OCI-LY1 (cell line): ENCODE data around the gene TRIM45.

Source experiments
- H2AFZ ChIP-seq: fragments of 200-600 bp; sonication (generic), shearing (Covaris generic); 2 replicates; pipeline ENCODE4 v1.6.0; 2014; ENCODE audit warnings: antibody characterized with exemption, mild to moderate bottlenecking, low read length
- H3F3A ChIP-seq: fragments of 200-600 bp; sonication (generic), shearing (Covaris generic); 2 replicates; pipeline ENCODE4 v1.6.0; 2014; ENCODE audit warnings: mild to moderate bottlenecking, antibody characterized with exemption, low read length, moderate library complexity; ENCODE audit not compliant: insufficient read depth
- H3K27ac ChIP-seq: fragments of 200-600 bp; sonication (generic); 2 replicates; pipeline ENCODE4 v1.5.1; 2014; ENCODE audit warnings: low read length, mixed run types, mild to moderate bottlenecking, low read depth; ENCODE audit not compliant: poor library complexity, severe bottlenecking
- H3K27me3 ChIP-seq: fragments of 200-600 bp; sonication (generic); 2 replicates; pipeline ENCODE4 v1.6.0; 2014; ENCODE audit warnings: antibody characterized with exemption, mild to moderate bottlenecking, low read length, moderate library complexity; ENCODE audit not compliant: insufficient read depth
- H3K36me3 ChIP-seq: fragments of 200-600 bp; sonication (generic); 2 replicates; pipeline ENCODE4 v1.6.1; 2014; ENCODE audit warnings: mild to moderate bottlenecking, antibody characterized with exemption, low read length, moderate library complexity, mixed read lengths; ENCODE audit not compliant: insufficient read depth
- H3K4me1 ChIP-seq: fragments of 200-600 bp; sonication (generic); 2 replicates; pipeline ENCODE4 v1.5.1; 2014; ENCODE audit warnings: mild to moderate bottlenecking, low read length, moderate library complexity; ENCODE audit not compliant: insufficient read depth, severe bottlenecking
- H3K4me2 ChIP-seq: fragments of 200-600 bp; sonication (generic), shearing (Covaris generic); 2 replicates; pipeline ENCODE4 v1.6.1; 2014; ENCODE audit warnings: low read length
- H3K4me3 ChIP-seq: fragments of 200-600 bp; sonication (generic); 2 replicates; pipeline ENCODE4 v1.5.1; 2014; ENCODE audit warnings: low read length, low read depth, mild to moderate bottlenecking, mixed read lengths; ENCODE audit not compliant: poor library complexity, severe bottlenecking
- H3K79me2 ChIP-seq: fragments of 200-600 bp; shearing (Covaris generic); 2 replicates; pipeline ENCODE4 v1.6.1; 2016; ENCODE audit warnings: mixed run types, low read length, mixed read lengths; ENCODE audit not compliant: insufficient read depth
- H3K9ac ChIP-seq: fragments of 200-600 bp; sonication (generic), shearing (Covaris generic); 2 replicates; pipeline ENCODE4 v1.6.1; 2014; ENCODE audit warnings: mild to moderate bottlenecking, low read length, mixed read lengths
- H3K9me2 ChIP-seq: fragments of 200-600 bp; sonication (generic), shearing (Covaris generic); 2 replicates; pipeline ENCODE4 v1.6.1; 2014; ENCODE audit warnings: low read depth, mild to moderate bottlenecking, low read length, mixed read lengths
- H3K9me3 ChIP-seq: fragments of 200-600 bp; shearing (Covaris generic); 2 replicates; pipeline ENCODE4 v1.6.1; 2014; ENCODE audit warnings: low read length, mixed read lengths
- H4K20me1 ChIP-seq: fragments of 200-600 bp; sonication (generic), shearing (Covaris generic); 2 replicates; pipeline ENCODE4 v1.6.0; 2016; ENCODE audit warnings: mild to moderate bottlenecking, low read length; ENCODE audit not compliant: insufficient read depth
- CTCF ChIP-seq: fragments of 200-600 bp; sonication (generic), shearing (Covaris generic); IDR thresholded peaks from 2 replicates; pipeline ENCODE4 v1.5.1; 2017; ENCODE audit warnings: mild to moderate bottlenecking, antibody characterized with exemption, low read length, moderate library complexity, mixed read lengths
- EZH2 ChIP-seq: fragments of 200-600 bp; sonication (generic), shearing (Covaris generic); IDR thresholded peaks from 2 replicates; pipeline ENCODE4 v1.8.0; 2017; ENCODE audit warnings: borderline replicate concordance, mixed run types, mild to moderate bottlenecking, antibody characterized with exemption, low read length, moderate library complexity, mixed read lengths

The TRIM45 gene

DNA sequence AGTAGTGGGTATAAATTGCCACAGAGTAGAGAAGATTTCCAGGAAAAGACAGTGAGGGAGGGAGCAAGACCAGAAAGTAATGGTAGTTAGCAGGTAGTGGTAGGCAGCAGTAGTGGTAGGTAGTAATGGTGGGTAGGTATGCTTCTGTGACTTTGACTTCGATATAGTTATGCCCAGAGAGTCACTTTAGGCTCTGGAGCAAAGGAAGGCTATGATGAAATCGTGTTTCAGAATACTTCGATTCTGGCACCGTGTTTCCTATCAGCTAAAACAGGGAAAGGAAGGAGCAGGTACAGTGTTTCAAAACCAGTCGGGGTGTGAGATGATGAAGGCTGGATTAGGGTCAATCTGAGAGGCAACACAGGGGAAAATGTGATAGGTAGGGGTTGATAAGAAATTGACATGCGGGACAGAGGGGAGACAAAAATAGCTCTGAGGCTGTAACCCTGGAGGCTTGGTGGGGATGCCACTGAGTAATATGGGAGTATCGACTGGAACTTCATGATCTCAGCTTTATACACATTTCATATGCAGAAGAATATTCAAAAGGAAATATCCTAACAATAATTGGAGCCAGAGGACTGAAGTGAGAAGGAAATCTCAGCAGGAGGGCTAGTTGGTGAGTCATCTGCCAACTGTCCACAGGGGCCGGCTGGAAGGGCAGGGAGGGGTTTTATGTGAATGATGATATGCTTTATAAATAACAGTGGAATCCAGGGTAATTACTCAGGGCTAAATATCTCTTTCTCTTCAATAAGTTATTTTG, 25.2 kb upstream of the TRIM45 start:
- no peak overlapping the region for H3K27ac ChIP-seq
- H3K4me2 ChIP-seq = no peak overlapping the region
- H3K4me1 ChIP-seq = no peaks in the 10 kb centered on the region

GRCh38 chr1:117146072-117146471, 24.5 kb upstream of the TRIM45 start:
- H3K36me3 ChIP-seq = no peaks in the 10 kb centered on the region
- H3K9me2 ChIP-seq = no peaks in the 10 kb centered on the region
- H3K9ac ChIP-seq = no peak overlapping the region
- H3F3A ChIP-seq = no peaks in the 10 kb centered on the region
- TF ChIP-seq CTCF = no peak
- TF ChIP-seq EZH2 = no peak
- no peak overlapping the region for H3K27ac ChIP-seq
- no peaks in the 10 kb centered on the region for H4K20me1 ChIP-seq
- H2AFZ ChIP-seq = no peak overlapping the region
- no peaks in the 10 kb centered on the region for H3K27me3 ChIP-seq
- H3K4me1 ChIP-seq = no peaks in the 10 kb centered on the region
- H3K79me2 ChIP-seq = no peaks in the 10 kb centered on the region
- no peaks in the 10 kb centered on the region for H3K9me3 ChIP-seq
- H3K4me2 ChIP-seq = no peak overlapping the region
- no peak overlapping the region for H3K4me3 ChIP-seq

More for the DNA sequence above, 25.2 kb upstream of the TRIM45 start:
- no peaks in the 10 kb centered on the region for H3K9me3 ChIP-seq
- H3K27me3 ChIP-seq = no peaks in the 10 kb centered on the region
- H2AFZ ChIP-seq = no peak overlapping the region
- no peak overlapping the region for H3K9ac ChIP-seq
- H3K4me3 ChIP-seq = no peak overlapping the region
- no peaks in the 10 kb centered on the region for H3K36me3 ChIP-seq
- H3F3A ChIP-seq = no peaks in the 10 kb centered on the region
- H3K79me2 ChIP-seq = no peaks in the 10 kb centered on the region
- TF ChIP-seq EZH2 (no peak), CTCF (no peak)
- no peaks in the 10 kb centered on the region for H3K9me2 ChIP-seq
- H4K20me1 ChIP-seq = no peaks in the 10 kb centered on the region

DNA sequence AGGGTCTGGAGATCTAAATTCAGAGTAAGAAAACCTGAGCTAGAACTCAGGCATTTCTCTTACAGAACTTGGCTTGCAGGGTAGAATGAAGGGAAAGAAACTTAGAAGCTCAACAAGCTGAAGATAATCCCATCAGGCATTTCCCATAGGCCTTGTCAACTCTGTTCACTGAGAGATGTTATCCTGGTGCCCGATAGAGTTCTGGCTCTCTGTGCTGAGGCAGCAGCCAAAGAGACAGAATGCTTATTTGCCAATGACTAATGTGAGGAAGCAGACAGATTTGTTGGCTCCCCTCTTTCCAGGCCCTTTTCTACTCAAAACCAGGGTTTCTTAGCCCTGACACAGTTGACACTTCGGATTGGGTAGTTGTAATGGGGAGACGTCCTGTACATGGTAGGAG, 22.3 kb upstream of the TRIM45 start:
- Histone ChIP-seq H3K36me3 (no peaks in the 10 kb centered on the region), H3K4me2 (no peak overlapping the region), H3K9me3 (no peaks in the 10 kb centered on the region), H2AFZ (no peak overlapping the region), H3K27ac (no peak overlapping the region), H3K79me2 (no peaks in the 10 kb centered on the region), H3K27me3 (no peaks in the 10 kb centered on the region), H3K9ac (no peak overlapping the region), H3K4me1 (no peaks in the 10 kb centered on the region), H4K20me1 (no peaks in the 10 kb centered on the region), H3F3A (no peaks in the 10 kb centered on the region), H3K9me2 (no peaks in the 10 kb centered on the region), H3K4me3 (no peak overlapping the region)
- TF ChIP-seq EZH2 = no peak
- no peak for TF ChIP-seq CTCF
